ENCODE results near the gene SPINK1.

The SPINK1 gene

DNA sequence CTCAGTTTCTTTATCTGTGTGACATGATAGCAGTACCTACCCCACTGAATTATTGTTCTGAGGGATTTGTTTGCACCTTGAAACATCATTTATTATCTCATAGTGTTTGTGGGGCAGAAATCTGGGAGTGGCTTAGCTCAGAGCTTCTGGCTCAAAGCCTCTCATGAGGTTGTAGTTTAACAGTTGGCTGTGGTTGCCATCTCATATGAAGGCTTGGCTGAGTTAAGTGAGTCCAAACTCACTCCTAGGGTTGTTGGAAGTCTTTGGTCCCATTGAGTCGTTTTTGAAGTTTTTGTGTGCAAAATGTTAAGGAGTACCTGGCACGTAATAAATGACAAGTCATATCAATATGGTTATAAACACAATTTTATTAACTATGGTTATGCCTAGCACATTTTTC is 45.3 kb downstream of the SPINK1 start (continued):
- TF ChIP-seq POU6F1 (CRISPR knock-in tag; IDR thresholded peaks at IDR 0.05; ENCODE audit: borderline replicate concordance, low read depth) (no peak), GLIS3 (CRISPR knock-in tag; IDR thresholded peaks at IDR 0.05) (no peak), SNAI2 (CRISPR knock-in tag; IDR thresholded peaks at IDR 0.05) (no peak), PPARA (CRISPR knock-in tag; IDR thresholded peaks at IDR 0.05; ENCODE audit: borderline replicate concordance) (no peak)

DNA sequence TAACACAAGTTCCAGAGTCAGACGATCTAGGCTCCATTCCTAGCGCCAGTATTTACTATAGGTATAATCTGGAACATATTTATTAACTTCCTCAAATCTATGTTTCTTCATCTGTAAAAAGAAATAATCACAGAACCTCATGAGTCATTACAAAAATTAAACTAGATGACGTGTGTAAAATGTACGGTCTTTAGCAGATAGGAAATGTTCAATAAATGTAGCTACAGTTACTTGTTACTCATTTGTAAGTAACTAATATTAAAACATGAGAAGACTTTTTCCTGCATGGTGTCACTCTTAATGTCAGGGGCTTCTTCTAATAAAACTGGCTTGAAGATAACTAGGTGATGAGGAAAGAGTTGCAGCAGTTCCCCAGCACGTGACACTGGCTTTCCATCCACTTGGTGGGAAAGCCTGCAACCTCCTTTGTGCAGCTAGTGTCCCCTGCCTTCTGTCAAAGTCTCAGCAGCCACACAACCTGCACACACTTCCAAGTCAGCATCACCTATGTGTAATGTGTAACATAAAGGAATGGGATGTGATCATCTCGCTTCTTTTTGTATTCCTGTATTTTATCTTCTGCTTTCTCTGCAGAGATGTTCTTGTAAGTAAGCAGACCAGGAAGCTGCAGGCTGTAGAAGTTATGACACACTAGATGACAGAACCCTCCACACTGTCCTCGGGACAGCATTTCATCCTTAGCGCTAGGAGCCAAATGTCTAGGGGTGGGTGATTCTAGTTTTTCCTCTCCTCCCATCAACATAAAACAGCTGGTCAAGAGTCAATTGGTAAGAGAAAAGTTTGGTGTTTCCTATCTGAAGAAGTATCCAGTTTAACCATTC is 47.1 kb downstream of the SPINK1 start:
- TF ChIP-seq POU6F1 (CRISPR knock-in tag; IDR thresholded peaks at IDR 0.05; ENCODE audit: borderline replicate concordance, low read depth) (no peak), GLIS3 (CRISPR knock-in tag; IDR thresholded peaks at IDR 0.05) (no peak), ZFP30 (CRISPR knock-in tag; IDR thresholded peaks at IDR 0.05) (no peak), ARNTL (CRISPR knock-in tag; IDR thresholded peaks at IDR 0.05; ENCODE audit: borderline replicate concordance, low read depth) (no peak), SNAI2 (CRISPR knock-in tag; IDR thresholded peaks at IDR 0.05) (no peak), ZNF565 (CRISPR knock-in tag; conservative IDR thresholded peaks at IDR 0.05; ENCODE audit: low read depth) (no peak), TCF4 (CRISPR knock-in tag; IDR thresholded peaks at IDR 0.05; ENCODE audit: borderline replicate concordance) (no peak), OSR1 (CRISPR knock-in tag; IDR thresholded peaks at IDR 0.05) (no peak), ZC3H10 (CRISPR knock-in tag; IDR thresholded peaks at IDR 0.05) (no peak), CREB5 (CRISPR knock-in tag; IDR thresholded peaks at IDR 0.05; ENCODE audit: low read depth) (no peak), PPARA (CRISPR knock-in tag; IDR thresholded peaks at IDR 0.05; ENCODE audit: borderline replicate concordance) (no peak)
- TF ChIP-seq, protein P1, sequence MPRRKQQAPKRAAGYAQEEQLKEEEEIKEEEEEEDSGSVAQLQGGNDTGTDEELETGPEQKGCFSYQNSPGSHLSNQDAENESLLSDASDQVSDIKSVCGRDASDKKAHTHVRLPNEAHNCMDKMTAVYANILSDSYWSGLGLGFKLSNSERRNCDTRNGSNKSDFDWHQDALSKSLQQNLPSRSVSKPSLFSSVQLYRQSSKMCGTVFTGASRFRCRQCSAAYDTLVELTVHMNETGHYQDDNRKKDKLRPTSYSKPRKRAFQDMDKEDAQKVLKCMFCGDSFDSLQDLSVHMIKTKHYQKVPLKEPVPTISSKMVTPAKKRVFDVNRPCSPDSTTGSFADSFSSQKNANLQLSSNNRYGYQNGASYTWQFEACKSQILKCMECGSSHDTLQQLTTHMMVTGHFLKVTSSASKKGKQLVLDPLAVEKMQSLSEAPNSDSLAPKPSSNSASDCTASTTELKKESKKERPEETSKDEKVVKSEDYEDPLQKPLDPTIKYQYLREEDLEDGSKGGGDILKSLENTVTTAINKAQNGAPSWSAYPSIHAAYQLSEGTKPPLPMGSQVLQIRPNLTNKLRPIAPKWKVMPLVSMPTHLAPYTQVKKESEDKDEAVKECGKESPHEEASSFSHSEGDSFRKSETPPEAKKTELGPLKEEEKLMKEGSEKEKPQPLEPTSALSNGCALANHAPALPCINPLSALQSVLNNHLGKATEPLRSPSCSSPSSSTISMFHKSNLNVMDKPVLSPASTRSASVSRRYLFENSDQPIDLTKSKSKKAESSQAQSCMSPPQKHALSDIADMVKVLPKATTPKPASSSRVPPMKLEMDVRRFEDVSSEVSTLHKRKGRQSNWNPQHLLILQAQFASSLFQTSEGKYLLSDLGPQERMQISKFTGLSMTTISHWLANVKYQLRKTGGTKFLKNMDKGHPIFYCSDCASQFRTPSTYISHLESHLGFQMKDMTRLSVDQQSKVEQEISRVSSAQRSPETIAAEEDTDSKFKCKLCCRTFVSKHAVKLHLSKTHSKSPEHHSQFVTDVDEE (CRISPR knock-in tag; IDR thresholded peaks at IDR 0.05) = no peak
- TF ChIP-seq, protein P2, sequence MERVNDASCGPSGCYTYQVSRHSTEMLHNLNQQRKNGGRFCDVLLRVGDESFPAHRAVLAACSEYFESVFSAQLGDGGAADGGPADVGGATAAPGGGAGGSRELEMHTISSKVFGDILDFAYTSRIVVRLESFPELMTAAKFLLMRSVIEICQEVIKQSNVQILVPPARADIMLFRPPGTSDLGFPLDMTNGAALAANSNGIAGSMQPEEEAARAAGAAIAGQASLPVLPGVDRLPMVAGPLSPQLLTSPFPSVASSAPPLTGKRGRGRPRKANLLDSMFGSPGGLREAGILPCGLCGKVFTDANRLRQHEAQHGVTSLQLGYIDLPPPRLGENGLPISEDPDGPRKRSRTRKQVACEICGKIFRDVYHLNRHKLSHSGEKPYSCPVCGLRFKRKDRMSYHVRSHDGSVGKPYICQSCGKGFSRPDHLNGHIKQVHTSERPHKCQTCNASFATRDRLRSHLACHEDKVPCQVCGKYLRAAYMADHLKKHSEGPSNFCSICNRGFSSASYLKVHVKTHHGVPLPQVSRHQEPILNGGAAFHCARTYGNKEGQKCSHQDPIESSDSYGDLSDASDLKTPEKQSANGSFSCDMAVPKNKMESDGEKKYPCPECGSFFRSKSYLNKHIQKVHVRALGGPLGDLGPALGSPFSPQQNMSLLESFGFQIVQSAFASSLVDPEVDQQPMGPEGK (CRISPR knock-in tag; IDR thresholded peaks at IDR 0.05; ENCODE audit: borderline replicate concordance) = no peak
- ATAC-seq = no peak

DNA sequence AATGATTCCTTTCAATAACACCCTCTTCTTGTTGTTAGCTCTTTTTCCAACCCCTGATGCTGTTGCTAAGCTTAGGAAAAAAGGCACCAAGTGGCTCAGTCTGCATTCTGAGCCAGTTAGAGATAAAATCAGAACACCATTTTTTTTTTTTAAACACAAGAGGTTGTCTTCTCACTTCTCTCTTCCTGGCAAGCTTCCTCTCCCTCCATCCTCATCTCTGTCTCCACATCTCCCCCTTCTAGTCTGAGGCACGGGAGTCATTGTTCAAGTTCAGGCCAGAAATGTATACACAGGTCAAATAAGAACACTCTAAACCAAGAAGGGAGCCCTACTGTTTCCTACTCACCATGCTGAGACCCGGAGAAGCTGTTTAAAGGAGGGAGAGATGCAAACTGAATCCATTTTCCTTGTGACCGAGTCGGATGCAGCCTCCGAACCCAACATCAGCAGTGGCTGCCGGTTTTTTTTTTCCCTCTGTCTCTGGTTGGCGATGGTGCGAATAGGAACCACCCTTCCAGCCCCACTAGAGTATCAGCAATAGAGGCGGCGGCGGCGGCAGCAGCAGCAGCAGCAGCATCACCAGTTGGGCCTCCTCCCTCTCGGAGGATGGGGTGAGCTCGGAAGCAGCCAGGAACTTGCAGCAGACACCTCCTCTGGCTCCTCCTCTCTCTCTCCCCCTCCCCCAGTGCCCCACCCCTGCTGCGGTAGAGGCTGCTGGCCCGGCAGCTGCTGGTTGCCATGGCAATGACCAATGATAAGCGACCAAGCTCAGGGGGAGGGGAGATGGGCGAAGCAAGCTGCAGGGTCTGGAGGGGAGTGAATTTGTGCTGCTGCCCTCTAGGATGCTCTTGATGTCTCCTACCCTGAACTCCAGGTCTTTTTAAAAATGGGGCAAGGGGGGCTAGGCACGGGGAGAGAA is 49.1 kb downstream of the SPINK1 start, which contains the start of gene JAKMIP2:
TSS of gene JAKMIP2 (minus strand) at position 619 of the 919 bp plus-strand sequence. CDS start 110,922 bp downstream, outside the sequence.
- peak; percentile 96 for ATAC-seq
- peak; percentile 10; the same call in 1 of the 2 replicates for TF ChIP-seq TCF4 (CRISPR knock-in tag; IDR thresholded peaks at IDR 0.05; ENCODE audit: borderline replicate concordance)
- no peak for TF ChIP-seq ISL1 (CRISPR knock-in tag; IDR thresholded peaks at IDR 0.05)

Data from SK-N-SH treated with all-trans-retinoic acid at 6 μM for 48 hours (cell line).